ENCODE measurements around the gene MIA.
"Not testable (repeated sequence)": the region's sequence is repeated elsewhere in the genome, so short reads cannot be mapped to it uniquely, and the experiment has no call there.

- TF ChIP-seq POLR2AphosphoS5, POLR2A, CTCF, EP300 (IDR thresholded peaks at IDR 0.05): not testable (repeated sequence)
These were observed 8.9 kb upstream of the MIA start for GRCh38 chr19:40766385-40766784.

All from gastroesophageal sphincter (tissue), 3 donors.